HG02938 (cell line): ENCODE results near the gene CTSL.
"Not testable (repeated sequence)": the region's sequence is repeated elsewhere in the genome, so short reads cannot be mapped to it uniquely, and the experiment has no call there.

Experiments
- ATAC-seq: cut with Tn5 transposase; IDR thresholded peaks from one replicate; pipeline ENCODE4 v1.9.1; 2021; ENCODE audit warnings: mild to moderate bottlenecking, moderate library complexity; ENCODE audit not compliant: unreplicated experiment

The CTSL gene

GRCh38 chr9:87718852-87719612 lies 6.9 kb upstream of the CTSL start:
- no peak for ATAC-seq

GRCh38 chr9:87720173-87720572 lies 5.7 kb upstream of the CTSL start:
- no peak for ATAC-seq

GRCh38 chr9:87722393-87723088 lies 3.4 kb upstream of the CTSL start:
- ATAC-seq: peak; percentile 64

GRCh38 chr9:87725356-87725899 lies 491 bp upstream of the CTSL start:
- ATAC-seq: no peak

GRCh38 chr9:87729246-87729645 lies 3.3 kb downstream of the CTSL start:
- no peak for ATAC-seq

- ATAC-seq: no peak
These were observed 5.4 kb downstream of the CTSL start for GRCh38 chr9:87731321-87731720.

- no peak for ATAC-seq
These were observed 6.4 kb downstream of the CTSL start for GRCh38 chr9:87732344-87732743.

GRCh38 chr9:87732756-87733155 lies 6.8 kb downstream of the CTSL start:
- ATAC-seq: no peak

GRCh38 chr9:87733273-87734052 lies 7.5 kb downstream of the CTSL start:
- no peak for ATAC-seq

GRCh38 chr9:87734106-87734505 lies 8.2 kb downstream of the CTSL start:
- ATAC-seq: no peak

GRCh38 chr9:87739546-87739945 lies 13.6 kb downstream of the CTSL start:
- no peak for ATAC-seq

GRCh38 chr9:87740209-87740608 lies 14.3 kb downstream of the CTSL start:
- ATAC-seq: no peak

GRCh38 chr9:87741326-87741725 lies 15.4 kb downstream of the CTSL start:
- no peak for ATAC-seq

GRCh38 chr9:87741891-87742290 lies 16.0 kb downstream of the CTSL start:
- no peak for ATAC-seq

GRCh38 chr9:87742813-87743428 lies 17.0 kb downstream of the CTSL start:
- no peak for ATAC-seq

- ATAC-seq: not testable (repeated sequence)
These were observed 18.3 kb downstream of the CTSL start for GRCh38 chr9:87744247-87744646.

- no peak for ATAC-seq
These were observed 20.3 kb downstream of the CTSL start for GRCh38 chr9:87746186-87746585.

- no peak for ATAC-seq
These were observed 23.0 kb downstream of the CTSL start for GRCh38 chr9:87748881-87749280.

- no peak for ATAC-seq
These were observed 23.6 kb downstream of the CTSL start for GRCh38 chr9:87749335-87750035.

GRCh38 chr9:87750726-87751125 lies 24.8 kb downstream of the CTSL start:
- no peak for ATAC-seq
